ENCODE results near the gene PRKAG2.

The PRKAG2 gene

DNA sequence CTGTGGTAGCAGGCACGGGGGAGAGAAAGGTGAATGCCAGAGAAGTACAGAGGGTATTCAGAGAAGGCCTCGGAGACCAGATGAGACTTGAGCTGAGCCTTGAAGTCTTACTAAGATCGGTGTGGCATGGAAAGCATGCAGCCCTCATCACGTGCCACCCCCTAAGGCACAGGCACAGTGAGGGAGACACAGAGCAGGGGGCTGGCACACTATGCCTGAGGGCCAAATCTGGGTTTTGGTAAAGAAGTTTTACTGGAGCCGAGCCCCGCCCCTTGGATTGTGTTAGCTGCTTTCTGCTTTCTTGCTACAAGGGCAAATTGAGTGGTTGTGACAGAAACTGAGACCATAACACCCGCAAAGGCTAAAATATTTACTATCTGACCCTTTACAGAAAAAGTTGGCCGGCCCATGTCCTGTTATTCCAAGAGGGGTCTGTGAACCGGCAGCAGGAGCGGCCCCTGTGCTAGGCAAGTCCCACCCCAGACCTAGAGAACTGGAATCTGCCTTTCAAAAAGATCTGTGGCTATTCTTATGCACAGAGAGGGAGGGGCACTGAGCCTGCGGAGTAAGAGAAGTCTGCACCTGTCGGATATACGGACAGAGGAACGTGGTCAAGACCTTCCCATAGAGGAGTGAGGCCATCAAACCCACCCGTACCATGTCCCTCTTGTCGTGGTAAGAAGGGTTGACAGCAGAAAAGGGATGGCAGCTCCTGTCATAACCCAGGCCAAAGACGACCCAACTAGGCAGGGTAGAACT lies 247.9 kb downstream of the PRKAG2 start:
- Mint-ChIP-seq H3K4me3 (no peak overlapping the region), H3K9me3 (peaks cover 4% of the 10 kb centered on the region), H3K4me1 (peaks cover 40% of the 10 kb centered on the region), H3K27me3 (no peaks in the 10 kb centered on the region), H3K27ac (no peak overlapping the region), H3K36me3 (peaks cover 20% of the 10 kb centered on the region)
- no peak for ATAC-seq

DNA sequence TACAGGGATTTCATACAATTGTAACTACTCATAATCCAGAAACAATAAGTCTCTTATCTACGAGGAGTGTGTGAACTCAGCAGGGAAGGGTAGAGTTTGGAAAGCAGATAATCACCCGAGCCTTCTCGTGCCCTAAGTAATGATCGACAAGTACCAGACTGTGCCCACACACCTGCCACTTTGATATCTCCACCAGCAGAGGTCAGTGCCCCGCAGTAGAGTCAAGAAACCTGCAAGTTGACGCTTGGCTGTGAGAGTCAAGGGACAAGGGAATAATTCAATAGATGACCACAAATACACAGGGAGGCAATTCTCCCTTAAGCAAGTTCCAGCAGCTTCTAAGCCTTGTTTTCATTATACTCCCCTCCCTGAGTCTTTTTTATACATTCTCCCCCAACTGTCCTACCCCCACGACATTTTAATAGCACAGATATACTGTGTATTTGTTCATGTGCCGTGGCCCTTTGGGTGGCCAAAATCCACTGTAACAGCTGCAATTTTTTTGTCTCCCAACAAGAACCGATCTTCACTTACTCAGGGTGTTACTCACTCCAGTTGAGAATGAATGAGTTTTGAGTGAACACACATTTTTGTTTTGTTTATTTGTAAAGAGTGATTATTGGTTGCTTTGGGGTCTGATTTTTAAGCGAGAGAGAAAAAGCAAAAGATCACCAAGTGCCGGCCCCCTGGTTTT lies 250.3 kb downstream of the PRKAG2 start:
- H3K4me3 Mint-ChIP-seq = no peak overlapping the region
- peaks cover 28% of the 10 kb centered on the region for H3K4me1 Mint-ChIP-seq
- no peak overlapping the region for H3K27ac Mint-ChIP-seq
- peaks cover 20% of the 10 kb centered on the region for H3K36me3 Mint-ChIP-seq
- no peaks in the 10 kb centered on the region for H3K27me3 Mint-ChIP-seq
- H3K9me3 Mint-ChIP-seq = no peaks in the 10 kb centered on the region
- no peak for ATAC-seq

DNA sequence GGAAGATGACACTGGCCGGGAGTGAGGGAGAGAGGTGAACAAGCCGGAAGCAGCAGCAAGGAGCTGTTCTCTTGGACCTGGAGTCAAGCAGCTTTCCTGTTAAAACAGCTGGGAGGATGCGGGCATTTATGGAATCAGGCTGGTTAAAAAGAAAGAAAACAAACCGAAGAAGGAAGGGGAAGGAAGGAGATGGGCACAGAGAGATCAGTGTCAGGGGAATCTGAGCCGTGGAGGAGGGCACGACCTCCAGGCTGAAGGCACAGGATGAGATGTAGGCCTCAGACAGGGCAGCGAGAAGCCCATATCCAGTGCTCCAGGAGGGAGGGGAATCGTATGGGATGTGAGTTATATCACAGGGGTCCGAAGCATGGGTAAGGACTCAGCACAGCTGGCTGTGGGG lies 251.3 kb downstream of the PRKAG2 start:
- peaks cover 20% of the 10 kb centered on the region for H3K36me3 Mint-ChIP-seq
- H3K27me3 Mint-ChIP-seq = no peaks in the 10 kb centered on the region
- H3K4me3 Mint-ChIP-seq = no peak overlapping the region
- peaks cover 21% of the 10 kb centered on the region for H3K4me1 Mint-ChIP-seq
- no peaks in the 10 kb centered on the region for H3K9me3 Mint-ChIP-seq
- no peak overlapping the region for H3K27ac Mint-ChIP-seq
- no peak for ATAC-seq

DNA sequence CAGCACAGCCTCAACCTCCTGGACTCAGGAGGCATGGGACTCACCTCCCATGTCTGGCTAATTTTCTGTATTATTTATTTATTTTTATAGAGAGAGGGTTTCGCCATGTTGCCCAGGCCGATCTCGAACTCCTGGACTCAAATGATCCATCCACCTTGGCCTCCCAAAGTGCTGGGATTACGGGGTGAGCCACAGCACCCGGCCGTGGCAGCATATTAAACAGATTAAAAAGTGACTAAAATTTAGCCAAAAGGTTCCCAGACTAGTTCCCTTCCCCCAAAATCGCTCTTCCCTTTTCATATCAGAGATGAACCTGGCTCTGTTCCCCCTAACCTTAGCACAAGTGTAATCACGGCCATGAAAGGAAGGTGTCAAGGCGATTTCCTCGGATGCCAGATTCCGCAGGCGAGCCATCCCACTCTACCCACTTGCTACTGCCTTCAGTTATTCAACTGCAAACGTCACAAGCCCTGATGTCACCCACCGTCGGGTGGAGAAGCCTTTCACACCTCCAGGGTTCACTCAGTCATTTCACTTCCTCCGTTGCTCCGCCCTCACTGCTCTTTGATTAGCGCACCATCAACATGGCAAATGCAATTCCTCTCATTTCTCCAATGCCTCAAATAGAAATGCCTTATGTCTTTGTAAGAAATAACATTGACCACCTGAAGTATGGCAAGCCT lies 252.5 kb downstream of the PRKAG2 start:
- H3K9me3 Mint-ChIP-seq = no peaks in the 10 kb centered on the region
- H3K27me3 Mint-ChIP-seq = no peaks in the 10 kb centered on the region
- no peak overlapping the region for H3K27ac Mint-ChIP-seq
- peaks cover 25% of the 10 kb centered on the region for H3K36me3 Mint-ChIP-seq
- no peak overlapping the region for H3K4me3 Mint-ChIP-seq
- ATAC-seq = no peak
- peaks cover 21% of the 10 kb centered on the region for H3K4me1 Mint-ChIP-seq

DNA sequence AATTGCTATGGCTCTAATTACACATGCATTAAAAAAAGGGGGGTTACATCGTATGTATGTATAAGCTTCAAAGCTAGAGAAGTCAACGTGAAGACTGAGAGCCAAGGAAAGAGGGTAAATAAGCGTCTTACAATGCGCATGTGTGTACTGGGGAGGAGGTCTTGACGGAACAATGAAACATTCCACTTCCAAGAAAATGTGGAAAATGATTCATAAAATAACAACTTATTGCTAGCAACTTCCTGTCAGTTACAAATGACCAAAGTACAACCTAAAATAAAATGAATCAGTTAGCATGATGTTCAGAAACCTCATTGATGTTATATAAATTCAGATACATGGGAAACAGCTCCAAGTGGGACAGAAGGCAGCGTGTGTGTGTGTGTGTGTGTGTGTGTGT lies 253.1 kb downstream of the PRKAG2 start:
- no peak overlapping the region for H3K27ac Mint-ChIP-seq
- H3K4me1 Mint-ChIP-seq = peaks cover 18% of the 10 kb centered on the region
- H3K27me3 Mint-ChIP-seq = no peaks in the 10 kb centered on the region
- H3K4me3 Mint-ChIP-seq = no peak overlapping the region
- no peaks in the 10 kb centered on the region for H3K9me3 Mint-ChIP-seq
- ATAC-seq = no peak
- H3K36me3 Mint-ChIP-seq = peaks cover 25% of the 10 kb centered on the region

DNA sequence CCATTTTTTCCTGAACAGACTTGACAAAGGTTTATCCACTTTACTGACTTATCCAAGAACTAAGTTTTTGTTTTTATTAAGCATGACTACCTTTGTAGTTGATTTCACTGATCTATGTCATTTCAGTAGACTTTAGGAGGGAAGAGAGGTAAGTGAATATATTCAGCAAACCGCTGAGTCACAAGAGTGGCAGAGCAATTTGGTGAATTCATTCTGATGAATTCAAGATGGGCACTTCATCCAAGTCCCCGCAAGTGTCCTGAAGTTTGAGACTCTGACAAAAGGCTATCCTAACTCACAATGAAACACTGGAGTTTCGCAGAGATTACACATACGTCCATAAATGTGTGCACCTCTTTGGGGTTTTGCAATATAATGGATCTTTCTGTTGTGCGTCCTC lies 255.0 kb downstream of the PRKAG2 start:
- peaks cover 15% of the 10 kb centered on the region for H3K4me1 Mint-ChIP-seq
- H3K36me3 Mint-ChIP-seq = peaks cover 26% of the 10 kb centered on the region
- H3K27me3 Mint-ChIP-seq = no peaks in the 10 kb centered on the region
- no peak overlapping the region for H3K27ac Mint-ChIP-seq
- H3K9me3 Mint-ChIP-seq = no peaks in the 10 kb centered on the region
- no peak overlapping the region for H3K4me3 Mint-ChIP-seq
- ATAC-seq = no peak

DNA sequence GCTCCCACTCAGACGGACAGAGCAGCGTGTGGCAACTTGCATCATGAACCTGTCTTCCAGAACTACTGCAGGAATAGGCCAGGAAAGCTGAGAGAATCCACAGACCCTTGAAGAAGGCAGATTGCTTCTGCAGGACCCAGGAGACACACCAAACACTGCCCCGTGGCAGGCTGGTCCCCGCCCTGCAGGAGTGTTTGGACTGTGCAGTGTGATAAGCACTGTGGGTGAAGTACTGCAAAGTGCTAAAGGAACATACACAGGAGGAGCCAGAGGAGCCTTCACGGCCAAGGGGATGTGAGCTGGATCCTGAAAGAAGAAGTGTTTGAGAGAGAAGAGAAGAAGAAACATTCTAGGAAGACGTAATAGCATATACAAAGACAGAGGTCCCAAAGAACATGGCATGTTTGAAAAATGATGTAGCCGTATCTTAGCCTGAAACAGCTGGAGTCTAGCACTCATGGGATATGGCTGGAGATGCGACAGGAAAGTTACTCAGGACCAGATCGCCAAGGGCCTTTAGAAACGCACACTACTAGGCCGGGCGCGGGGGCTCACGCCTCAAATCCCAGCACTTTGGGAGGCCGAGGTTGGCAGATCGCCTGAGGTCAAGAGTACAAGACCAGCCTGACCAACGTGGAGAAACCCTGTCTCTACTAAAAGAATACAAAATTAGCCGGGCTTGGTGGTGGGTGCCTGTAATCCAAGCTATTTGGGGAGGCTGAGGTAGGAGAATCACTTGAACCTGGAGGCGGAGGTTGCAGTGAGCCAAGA lies 260.3 kb downstream of the PRKAG2 start:
- Mint-ChIP-seq H3K36me3 (peaks cover 31% of the 10 kb centered on the region), H3K9me3 (no peaks in the 10 kb centered on the region), H3K4me1 (peaks cover 8% of the 10 kb centered on the region), H3K27ac (no peak overlapping the region), H3K27me3 (no peaks in the 10 kb centered on the region), H3K4me3 (no peak overlapping the region)
- ATAC-seq = no peak

DNA sequence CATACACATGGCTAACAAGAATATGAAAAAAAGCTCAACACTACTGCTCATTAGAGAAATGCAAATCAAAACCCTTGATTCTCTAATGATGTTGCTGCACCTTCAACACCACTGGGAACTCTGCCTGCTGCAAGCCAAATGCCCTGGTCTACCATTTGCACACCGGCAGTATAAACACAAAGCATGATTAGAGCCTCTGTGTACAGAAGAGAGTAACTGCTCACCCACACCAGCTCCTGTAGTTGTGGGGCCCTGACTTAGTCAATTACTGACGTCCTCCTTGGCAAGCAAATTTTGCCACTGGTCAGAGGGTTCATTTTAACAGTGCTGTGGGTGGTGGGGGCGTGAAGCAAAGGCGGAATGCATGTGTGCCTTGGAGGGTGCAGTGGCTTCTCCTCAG lies 261.1 kb downstream of the PRKAG2 start:
- peaks cover 38% of the 10 kb centered on the region for H3K36me3 Mint-ChIP-seq
- H3K9me3 Mint-ChIP-seq = no peaks in the 10 kb centered on the region
- no peak for ATAC-seq
- peaks cover 8% of the 10 kb centered on the region for H3K4me1 Mint-ChIP-seq
- H3K27ac Mint-ChIP-seq = no peak overlapping the region
- H3K27me3 Mint-ChIP-seq = no peaks in the 10 kb centered on the region
- no peak overlapping the region for H3K4me3 Mint-ChIP-seq

DNA sequence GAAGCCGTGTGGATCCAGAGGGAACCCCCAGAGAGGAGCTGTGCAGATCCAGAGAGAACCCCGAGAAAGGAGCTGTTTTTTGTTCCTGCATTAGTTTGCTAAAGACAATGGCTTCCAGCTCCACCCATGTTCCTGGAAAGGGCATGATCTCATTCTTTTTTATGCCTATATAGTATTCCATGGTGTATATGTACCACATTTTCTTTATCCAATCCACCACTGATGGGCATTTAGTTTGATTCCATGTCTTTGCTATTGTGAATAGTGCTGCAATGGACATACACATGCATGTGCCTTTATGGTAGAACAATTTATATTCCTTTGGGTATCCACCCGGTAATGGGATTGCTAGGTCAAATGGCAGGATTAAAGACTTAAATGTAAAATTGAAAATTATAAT lies 261.9 kb downstream of the PRKAG2 start:
- H3K27me3 Mint-ChIP-seq = no peaks in the 10 kb centered on the region
- no peak for ATAC-seq
- H3K9me3 Mint-ChIP-seq = no peaks in the 10 kb centered on the region
- H3K27ac Mint-ChIP-seq = no peak overlapping the region
- H3K4me3 Mint-ChIP-seq = no peak overlapping the region
- peaks cover 35% of the 10 kb centered on the region for H3K36me3 Mint-ChIP-seq
- H3K4me1 Mint-ChIP-seq = peaks cover 10% of the 10 kb centered on the region

DNA sequence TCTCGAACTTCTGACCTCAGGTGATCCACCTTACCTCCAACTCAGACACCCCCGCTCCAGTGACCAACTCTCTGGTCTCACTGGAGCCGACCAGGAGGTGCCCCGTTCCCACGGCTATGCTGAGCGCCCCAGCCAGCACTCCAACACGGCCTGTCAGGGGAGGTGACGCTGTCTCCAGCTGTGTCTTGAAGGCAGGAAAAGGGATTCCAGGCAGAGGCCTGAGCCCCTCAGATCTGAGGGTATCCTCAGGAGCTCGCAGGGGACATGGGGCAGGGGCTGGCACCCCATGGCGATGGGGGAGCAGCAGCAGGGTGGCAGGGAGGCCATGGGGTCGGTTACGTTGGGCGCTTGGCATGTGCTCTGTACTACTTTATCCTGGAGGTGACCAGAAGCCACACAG lies 262.9 kb downstream of the PRKAG2 start:
- H3K27me3 Mint-ChIP-seq = no peaks in the 10 kb centered on the region
- no peaks in the 10 kb centered on the region for H3K9me3 Mint-ChIP-seq
- no peak for ATAC-seq
- peaks cover 37% of the 10 kb centered on the region for H3K36me3 Mint-ChIP-seq
- no peak overlapping the region for H3K27ac Mint-ChIP-seq
- peaks cover 18% of the 10 kb centered on the region for H3K4me1 Mint-ChIP-seq
- H3K4me3 Mint-ChIP-seq = no peak overlapping the region

DNA sequence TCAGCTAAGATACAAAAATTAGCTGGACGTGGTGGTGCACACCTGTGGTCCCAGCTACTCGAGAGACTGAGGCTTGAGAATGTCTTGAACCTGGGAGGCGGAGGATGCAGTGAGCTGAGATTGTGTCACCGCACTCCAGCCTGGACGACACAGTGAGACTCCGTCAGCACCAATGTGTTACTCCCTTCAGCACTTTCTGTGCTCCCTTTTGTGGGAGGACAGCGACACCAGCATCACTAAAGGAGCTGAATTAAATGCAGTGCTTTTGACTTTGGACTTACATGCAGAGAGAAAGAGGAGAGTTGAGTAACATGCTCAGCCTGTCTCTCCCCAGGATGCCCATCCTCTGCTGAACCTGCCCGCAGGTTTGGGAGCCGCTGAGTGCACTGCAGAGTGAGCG lies 265.0 kb downstream of the PRKAG2 start:
- H3K36me3 Mint-ChIP-seq = peaks cover 36% of the 10 kb centered on the region
- H3K27ac Mint-ChIP-seq = no peak overlapping the region
- H3K27me3 Mint-ChIP-seq = no peaks in the 10 kb centered on the region
- peaks cover 31% of the 10 kb centered on the region for H3K4me1 Mint-ChIP-seq
- H3K9me3 Mint-ChIP-seq = no peaks in the 10 kb centered on the region
- ATAC-seq = no peak
- H3K4me3 Mint-ChIP-seq = no peak overlapping the region

DNA sequence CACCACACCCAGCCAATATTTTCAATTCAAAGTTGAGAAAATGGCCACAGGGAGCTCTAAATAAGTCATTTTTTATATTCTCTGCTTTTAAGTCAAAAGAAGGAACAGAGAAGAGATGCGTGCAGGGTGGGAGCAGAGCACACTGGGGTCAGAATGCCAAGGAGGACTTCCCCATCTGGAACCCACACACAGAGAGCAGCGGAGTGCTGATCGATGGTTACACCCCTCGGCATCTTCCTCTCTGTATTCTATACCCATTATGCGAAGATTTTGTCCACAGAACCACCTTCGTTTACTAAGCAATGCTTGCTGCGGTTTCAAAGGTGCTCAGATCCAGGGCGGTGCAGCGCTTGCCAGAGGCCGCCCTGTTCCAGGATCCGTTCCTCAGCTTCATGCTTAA lies 265.9 kb downstream of the PRKAG2 start:
- Mint-ChIP-seq H3K27me3 (no peaks in the 10 kb centered on the region), H3K36me3 (peaks cover 27% of the 10 kb centered on the region), H3K9me3 (no peaks in the 10 kb centered on the region), H3K4me3 (no peak overlapping the region), H3K27ac (no peak overlapping the region), H3K4me1 (peaks cover 23% of the 10 kb centered on the region)
- no peak for ATAC-seq

DNA sequence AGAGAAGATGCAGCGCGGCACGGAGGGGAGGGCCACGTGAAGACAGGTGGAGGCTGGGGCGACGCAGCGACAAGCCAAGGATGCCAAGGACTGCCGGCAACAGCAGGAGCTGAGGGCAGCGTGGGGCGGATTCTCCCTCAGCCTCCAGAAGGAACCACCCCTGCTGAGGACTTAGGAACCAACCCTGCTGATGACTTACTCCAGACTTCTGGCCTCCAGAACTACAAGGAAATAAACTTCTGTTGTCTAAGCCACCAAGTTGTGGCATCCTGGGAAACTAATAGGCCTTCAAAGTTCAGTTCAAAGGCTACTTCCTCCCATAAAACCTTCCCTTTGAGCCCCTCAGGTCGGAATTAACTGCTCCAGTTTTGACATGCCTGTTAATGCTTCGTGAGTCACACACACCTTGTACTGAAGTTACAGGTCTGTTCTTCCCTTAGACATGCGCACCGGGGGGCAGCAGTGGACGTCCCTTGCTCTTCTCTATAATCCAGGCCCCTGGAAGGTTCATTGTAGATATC lies 268.8 kb downstream of the PRKAG2 start:
- Mint-ChIP-seq H3K36me3 (peaks cover 18% of the 10 kb centered on the region), H3K27ac (peak overlapping the region; percentile 21), H3K4me1 (peaks cover 22% of the 10 kb centered on the region), H3K4me3 (no peak overlapping the region), H3K9me3 (peaks cover 2% of the 10 kb centered on the region), H3K27me3 (no peaks in the 10 kb centered on the region)
- ATAC-seq = no peak

DNA sequence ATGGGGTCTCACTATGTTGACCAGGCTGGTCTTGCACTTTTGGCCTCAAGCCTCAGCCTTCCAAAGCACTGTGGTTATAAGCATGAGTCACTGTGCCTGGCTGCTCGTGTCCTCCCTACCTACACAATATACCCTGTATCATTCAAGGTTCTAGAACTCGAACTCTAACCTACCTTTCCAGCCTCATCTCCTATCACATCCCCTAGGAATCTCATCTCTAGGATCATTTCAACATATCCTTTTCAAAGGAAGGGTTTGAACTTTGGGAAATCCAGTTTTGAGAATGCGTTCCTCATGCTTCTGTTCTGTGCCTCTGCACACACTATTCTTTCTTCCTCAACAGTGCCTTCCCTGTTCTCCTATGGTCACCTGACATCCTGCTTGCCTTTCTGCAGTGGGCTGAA lies 269.4 kb downstream of the PRKAG2 start:
- peaks cover 2% of the 10 kb centered on the region for H3K9me3 Mint-ChIP-seq
- H3K4me1 Mint-ChIP-seq = peaks cover 22% of the 10 kb centered on the region
- H3K27ac Mint-ChIP-seq = peak overlapping the region; percentile 21
- no peaks in the 10 kb centered on the region for H3K27me3 Mint-ChIP-seq
- no peak for ATAC-seq
- H3K4me3 Mint-ChIP-seq = no peak overlapping the region
- peaks cover 18% of the 10 kb centered on the region for H3K36me3 Mint-ChIP-seq

DNA sequence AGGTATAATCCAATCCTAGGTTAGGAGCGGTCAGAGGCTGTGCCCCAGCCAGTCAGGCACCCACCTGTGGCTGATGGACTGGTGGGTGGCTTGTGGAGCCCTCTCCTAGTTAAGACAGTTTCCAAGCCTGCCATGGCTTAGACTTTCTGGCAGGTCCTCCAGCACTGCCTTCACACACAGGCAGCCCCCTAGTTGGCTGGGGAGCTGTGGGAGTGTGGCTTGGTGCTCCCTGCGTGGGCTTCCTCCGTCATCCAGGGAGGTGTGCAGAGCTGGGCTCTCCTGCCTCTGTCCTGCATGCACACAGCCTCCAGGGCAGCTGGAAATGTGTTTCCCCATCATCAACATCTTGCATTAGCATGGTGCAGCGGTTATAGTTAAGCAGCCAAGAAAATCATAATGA lies 273.0 kb downstream of the PRKAG2 start:
- no peaks in the 10 kb centered on the region for H3K27me3 Mint-ChIP-seq
- H3K27ac Mint-ChIP-seq = no peak overlapping the region
- H3K9me3 Mint-ChIP-seq = peaks cover 2% of the 10 kb centered on the region
- no peak for ATAC-seq
- H3K36me3 Mint-ChIP-seq = peaks cover 6% of the 10 kb centered on the region
- peaks cover 22% of the 10 kb centered on the region for H3K4me1 Mint-ChIP-seq
- H3K4me3 Mint-ChIP-seq = no peak overlapping the region

Data from stimulated activated memory B cell treated with anti-CD40 and anti-IgM and Interleukin-4, amounts not matched to agents 10 μg/mL and 1 μg/mL and 100 μg/mL, for 72 hours (primary cell).